Tibial artery (tissue), 4 donors: Measurements from ENCODE around the gene PROZ.

Experiments used
- DNase-seq, 2 donors: peaks; one replicate each; pipeline ENCODE4 v3.0.0-alpha.2; 2019
- H3K27ac ChIP-seq, 2 donors: fragments of 200-600 bp; sonication (generic) in 1 of 2; 1 replicate in 1 of 2; 2 replicates in 1 of 2; pipeline ENCODE4 v1.5.1; 2018 to 2019; ENCODE audit warnings: mild to moderate bottlenecking in 1 of 2
- H3K27me3 ChIP-seq, 2 donors: fragments of 200-600 bp; sonication (generic) in 1 of 2; one replicate each; pipeline versions ENCODE4 v1.5.1 to v1.6.0; 2016 to 2019
- H3K36me3 ChIP-seq, 3 donors: fragments of 200-600 bp; sonication (generic) in 2 of 3; one replicate each; pipeline ENCODE4 v1.5.1; 2016 to 2019; ENCODE audit warnings: mild to moderate bottlenecking in 2 of 3
- H3K4me1 ChIP-seq, 4 donors: fragments of 200-600 bp; sonication (generic) in 2 of 4; 1 replicate in 3 of 4; 2 replicates in 1 of 4; pipeline ENCODE4 v1.5.1; 2016 to 2019
- H3K4me3 ChIP-seq, 2 donors: fragments of 200-600 bp; sonication (generic) in 1 of 2; 1 replicate in 1 of 2; 2 replicates in 1 of 2; pipeline ENCODE4 v1.5.1; 2018 to 2019; ENCODE audit warnings: mild to moderate bottlenecking in 2 of 2
- H3K9me3 ChIP-seq, 3 donors: fragments of 200-600 bp; sonication (generic) in 1 of 3; one replicate each; pipeline ENCODE4 v1.5.1; 2016 to 2019
- CTCF ChIP-seq, 2 experiments: fragments of 200-600 bp in 1 of 2; fragments of 450-650 bp in 1 of 2; IDR thresholded peaks; one replicate each; pipeline ENCODE4 v1.5.1; 2017 to 2019; ENCODE audit warnings: antibody characterized with exemption in 2 of 2, mild to moderate bottlenecking in 1 of 2, moderate library complexity in 1 of 2
- intact Hi-C: fragments of 100-400 bp; cut with DNase I; formaldehyde crosslinking; loops from one replicate; pipeline ENCODE4 v1.15.0; 2023; ENCODE audit warnings: low total_unique reads

The PROZ gene

GRCh38 chr13:113178070-113178895 is 19.8 kb downstream of the PROZ start:
- no peaks in the 10 kb centered on the region for H3K9me3 ChIP-seq
- H3K4me3 ChIP-seq: no peak overlapping the region
- intact Hi-C loops: no loop called here
- peaks cover 67 to 97% (median 89%) of the 10 kb centered on the region in 3 donors for H3K36me3 ChIP-seq
- H3K27ac ChIP-seq: no peak overlapping the region
- no peaks in the 10 kb centered on the region for H3K4me1 ChIP-seq
- H3K27me3 ChIP-seq: no peaks in the 10 kb centered on the region
- TF ChIP-seq CTCF (IDR thresholded peaks at IDR 0.05): no peak
- no peak for DNase-seq

- peaks cover 73 to 97% (median 89%) of the 10 kb centered on the region in 3 donors for H3K36me3 ChIP-seq
- no peak for DNase-seq
- intact Hi-C loops: no loop called here
- TF ChIP-seq CTCF (IDR thresholded peaks at IDR 0.05): no peak
- H3K4me1 ChIP-seq: no peaks in the 10 kb centered on the region
- H3K4me3 ChIP-seq: no peak overlapping the region
- no peaks in the 10 kb centered on the region for H3K27me3 ChIP-seq
- H3K9me3 ChIP-seq: no peaks in the 10 kb centered on the region
- no peak overlapping the region for H3K27ac ChIP-seq
These were observed 20.4 kb downstream of the PROZ start for GRCh38 chr13:113178896-113179167.

GRCh38 chr13:113179374-113180230 is 21.2 kb downstream of the PROZ start:
- Histone ChIP-seq H3K36me3 (peaks cover 77 to 99% (median 88%) of the 10 kb centered on the region in 3 donors), H3K9me3 (no peaks in the 10 kb centered on the region), H3K4me1 (no peaks in the 10 kb centered on the region), H3K4me3 (no peak overlapping the region), H3K27ac (no peak overlapping the region), H3K27me3 (no peaks in the 10 kb centered on the region)
- no peak for DNase-seq
- intact Hi-C loops: no loop called here
- TF ChIP-seq CTCF (IDR thresholded peaks at IDR 0.05): no peak

- intact Hi-C loops: no loop called here
- Histone ChIP-seq H3K27ac (no peak overlapping the region), H3K9me3 (no peaks in the 10 kb centered on the region), H3K27me3 (no peaks in the 10 kb centered on the region), H3K36me3 (peaks cover 61 to 92% (median 71%) of the 10 kb centered on the region in 3 donors), H3K4me3 (no peak overlapping the region), H3K4me1 (peaks cover 0 to 3% (median 0%) of the 10 kb centered on the region in 4 donors)
- no peak for DNase-seq
- no peak for TF ChIP-seq CTCF (IDR thresholded peaks at IDR 0.05)
These were observed 23.6 kb downstream of the PROZ start for GRCh38 chr13:113182046-113182445.

GRCh38 chr13:113183450-113184129 is 25.1 kb downstream of the PROZ start:
- Histone ChIP-seq H3K36me3 (peaks cover 53 to 86% (median 57%) of the 10 kb centered on the region in 3 donors), H3K27ac (no peak overlapping the region), H3K27me3 (no peaks in the 10 kb centered on the region), H3K9me3 (no peaks in the 10 kb centered on the region), H3K4me1 (peaks cover 0 to 10% (median 0%) of the 10 kb centered on the region in 4 donors), H3K4me3 (no peak overlapping the region)
- intact Hi-C loops: no loop called here
- TF ChIP-seq CTCF (IDR thresholded peaks at IDR 0.05): no peak
- DNase-seq: no peak
